ENCODE measurements around the gene LGALS13.

- TF ChIP-seq, protein P1, sequence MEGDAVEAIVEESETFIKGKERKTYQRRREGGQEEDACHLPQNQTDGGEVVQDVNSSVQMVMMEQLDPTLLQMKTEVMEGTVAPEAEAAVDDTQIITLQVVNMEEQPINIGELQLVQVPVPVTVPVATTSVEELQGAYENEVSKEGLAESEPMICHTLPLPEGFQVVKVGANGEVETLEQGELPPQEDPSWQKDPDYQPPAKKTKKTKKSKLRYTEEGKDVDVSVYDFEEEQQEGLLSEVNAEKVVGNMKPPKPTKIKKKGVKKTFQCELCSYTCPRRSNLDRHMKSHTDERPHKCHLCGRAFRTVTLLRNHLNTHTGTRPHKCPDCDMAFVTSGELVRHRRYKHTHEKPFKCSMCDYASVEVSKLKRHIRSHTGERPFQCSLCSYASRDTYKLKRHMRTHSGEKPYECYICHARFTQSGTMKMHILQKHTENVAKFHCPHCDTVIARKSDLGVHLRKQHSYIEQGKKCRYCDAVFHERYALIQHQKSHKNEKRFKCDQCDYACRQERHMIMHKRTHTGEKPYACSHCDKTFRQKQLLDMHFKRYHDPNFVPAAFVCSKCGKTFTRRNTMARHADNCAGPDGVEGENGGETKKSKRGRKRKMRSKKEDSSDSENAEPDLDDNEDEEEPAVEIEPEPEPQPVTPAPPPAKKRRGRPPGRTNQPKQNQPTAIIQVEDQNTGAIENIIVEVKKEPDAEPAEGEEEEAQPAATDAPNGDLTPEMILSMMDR (conservative IDR thresholded peaks at IDR 0.05 in 1 of 2, IDR thresholded peaks at IDR 0.05 in 1 of 2; ENCODE audit: low read depth in 1 of 2, low read length in 2 of 2), result no peak
- no peak for TF ChIP-seq EZH2 (IDR thresholded peaks at IDR 0.05; ENCODE audit: low read length, missing control alignments)
Measured at GRCh38 chr19:39557811-39558623, 44.3 kb upstream of the LGALS13 start.
